HEK293T (cell line): ENCODE data around the gene SLC41A3.

ENCODE experiments used
- BHLHE40 ChIP-seq: fragments of 450-650 bp; IDR thresholded peaks from 2 replicates; pipeline ENCODE4 v1.6.1; 2016; ENCODE audit warnings: mild to moderate bottlenecking, moderate library complexity, borderline replicate concordance
- FOXK2 ChIP-seq: fragments of 450-650 bp; IDR thresholded peaks from 2 replicates; pipeline ENCODE4 v1.6.1; 2016; ENCODE audit warnings: mild to moderate bottlenecking
- FOXM1 ChIP-seq: fragments of 450-650 bp; IDR thresholded peaks from 2 replicates; pipeline ENCODE4 v1.6.1; 2017; ENCODE audit warnings: mild to moderate bottlenecking, borderline replicate concordance
- L3MBTL2 ChIP-seq: fragments of 450-650 bp; conservative IDR thresholded peaks from 2 replicates; pipeline ENCODE4 v1.6.1; 2016; ENCODE audit warnings: mild to moderate bottlenecking
- NFRKB ChIP-seq: fragments of 450-650 bp; IDR thresholded peaks from 2 replicates; pipeline ENCODE4 v1.6.1; 2016; ENCODE audit warnings: mild to moderate bottlenecking, moderate library complexity
- SP1 ChIP-seq: fragments of 450-650 bp; IDR thresholded peaks from 2 replicates; pipeline ENCODE4 v1.6.1; 2017
- SUZ12 ChIP-seq: fragments of 450-650 bp; IDR thresholded peaks from 2 replicates; pipeline ENCODE4 v1.6.1; 2016; ENCODE audit warnings: mild to moderate bottlenecking
- TARDBP ChIP-seq: fragments of 450-650 bp; IDR thresholded peaks from 2 replicates; pipeline ENCODE4 v1.6.1; 2016
- TF ChIP-seq, protein P1 (sequence below): fragments of 450-650 bp; IDR thresholded peaks from 2 replicates; pipeline ENCODE4 v1.6.1; 2016

DNA sequence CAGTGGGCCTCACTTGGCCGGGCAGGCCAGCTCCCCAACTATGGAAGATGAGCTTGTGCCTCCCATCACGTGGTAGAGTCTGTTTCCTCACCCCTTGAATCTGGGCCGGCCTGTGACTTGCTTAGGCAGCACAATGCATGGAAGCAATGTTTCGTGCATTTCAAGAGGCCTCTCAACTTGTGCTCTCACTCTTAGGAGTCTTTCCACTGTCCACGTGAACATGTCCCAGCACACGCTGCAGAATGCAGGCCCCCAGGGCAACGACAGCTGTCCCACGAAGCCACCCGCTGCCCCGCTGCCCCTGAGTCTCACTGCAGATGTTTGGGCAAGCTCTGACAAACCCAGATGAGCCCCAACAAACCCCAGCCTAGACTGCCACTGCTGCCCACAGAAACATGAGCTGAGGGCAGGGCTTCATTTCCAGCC, 27.2 kb upstream of the SLC41A3 start:
- TF ChIP-seq BHLHE40 (no peak), L3MBTL2 (no peak), SUZ12 (no peak), FOXK2 (no peak), SP1 (no peak), NFRKB (no peak), FOXM1 (no peak), TARDBP (no peak)
- TF ChIP-seq, protein P1, sequence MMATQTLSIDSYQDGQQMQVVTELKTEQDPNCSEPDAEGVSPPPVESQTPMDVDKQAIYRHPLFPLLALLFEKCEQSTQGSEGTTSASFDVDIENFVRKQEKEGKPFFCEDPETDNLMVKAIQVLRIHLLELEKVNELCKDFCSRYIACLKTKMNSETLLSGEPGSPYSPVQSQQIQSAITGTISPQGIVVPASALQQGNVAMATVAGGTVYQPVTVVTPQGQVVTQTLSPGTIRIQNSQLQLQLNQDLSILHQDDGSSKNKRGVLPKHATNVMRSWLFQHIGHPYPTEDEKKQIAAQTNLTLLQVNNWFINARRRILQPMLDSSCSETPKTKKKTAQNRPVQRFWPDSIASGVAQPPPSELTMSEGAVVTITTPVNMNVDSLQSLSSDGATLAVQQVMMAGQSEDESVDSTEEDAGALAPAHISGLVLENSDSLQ = no peak
